GM23248 (cell line): ENCODE results near the gene BCL10. TPM values are rescaled to one million over a fixed set of nuclear protein-coding genes. Genes with fewer than 3 reads are reported as not detected.
A peak's percentile ranks its signal among the peaks of the same experiment; 100 is the strongest.

Experiments
- DNase-seq: peaks from one replicate; pipeline ENCODE4 v3.0.0-alpha.2; 2015
- H2AFZ ChIP-seq: fragments of 200-600 bp; sonication (generic); 2 replicates; pipeline ENCODE4 v1.6.1; 2016; ENCODE audit warnings: antibody characterized with exemption
- H3F3A ChIP-seq: fragments of 200-600 bp; sonication (generic); 2 replicates; pipeline ENCODE4 v1.6.1; 2016; ENCODE audit warnings: mild to moderate bottlenecking, antibody characterized with exemption, mixed run types; ENCODE audit not compliant: insufficient read depth
- H3K27ac ChIP-seq: fragments of 200-600 bp; sonication (generic); 2 replicates; pipeline ENCODE4 v1.5.1; 2016; ENCODE audit warnings: mild to moderate bottlenecking
- H3K27me3 ChIP-seq: fragments of 200-600 bp; sonication (generic); replicated peaks from 2 replicates; pipeline ENCODE4 v1.6.1; 2016; ENCODE audit warnings: mild to moderate bottlenecking; ENCODE audit not compliant: insufficient read depth
- H3K36me3 ChIP-seq: fragments of 200-600 bp; sonication (generic); 2 replicates; pipeline ENCODE4 v1.6.1; 2016; ENCODE audit warnings: low read depth, mild to moderate bottlenecking
- H3K4me1 ChIP-seq: fragments of 200-600 bp; sonication (generic); 2 replicates; pipeline ENCODE4 v1.6.1; 2016; ENCODE audit warnings: mild to moderate bottlenecking; ENCODE audit not compliant: insufficient read depth
- H3K4me2 ChIP-seq: fragments of 200-600 bp; sonication (generic); one replicate; pipeline ENCODE4 v1.6.1; 2016; ENCODE audit warnings: mild to moderate bottlenecking; ENCODE audit not compliant: unreplicated experiment
- H3K4me3 ChIP-seq: fragments of 200-600 bp; sonication (generic); 2 replicates; pipeline ENCODE4 v1.5.1; 2016; ENCODE audit warnings: mild to moderate bottlenecking
- H3K79me2 ChIP-seq: fragments of 200-600 bp; sonication (generic); 2 replicates; pipeline ENCODE4 v1.6.1; 2016; ENCODE audit warnings: mild to moderate bottlenecking; ENCODE audit not compliant: insufficient read depth
- H3K9ac ChIP-seq: fragments of 200-600 bp; sonication (generic); 2 replicates; pipeline ENCODE4 v1.6.1; 2016; ENCODE audit warnings: mild to moderate bottlenecking
- H3K9me2 ChIP-seq: fragments of 200-600 bp; sonication (generic); 2 replicates; pipeline ENCODE4 v1.6.1; 2016; ENCODE audit warnings: mixed run types, mild to moderate bottlenecking, moderate library complexity; ENCODE audit not compliant: insufficient read depth
- H3K9me3 ChIP-seq: fragments of 200-600 bp; sonication (generic); one replicate; pipeline ENCODE4 v1.6.1; 2017; ENCODE audit warnings: low read depth
- H4K20me1 ChIP-seq: fragments of 200-600 bp; sonication (generic); 2 replicates; pipeline ENCODE4 v1.6.0; 2016; ENCODE audit not compliant: insufficient read depth
- EZH2 ChIP-seq: fragments of 200-600 bp; sonication (generic); IDR thresholded peaks from 2 replicates; pipeline ENCODE4 v1.6.1; 2018; ENCODE audit warnings: antibody characterized with exemption, mild to moderate bottlenecking; ENCODE audit not compliant: insufficient read depth, poor library complexity, severe bottlenecking
- EZH2phosphoT487 ChIP-seq: fragments of 200-600 bp; sonication (generic); IDR thresholded peaks from 2 replicates; pipeline ENCODE4 v1.6.1; 2018; ENCODE audit warnings: antibody characterized with exemption, moderate library complexity, mild to moderate bottlenecking, low read depth; ENCODE audit not compliant: insufficient read depth
- WGBS, 2 experiments: methylation state at CpG; one replicate each; pipeline ENCODE4 v1.1.6; 2015 to 2017; ENCODE audit warnings: low lambda C conversion rate in 2 of 2, low coverage in 1 of 2; ENCODE audit errors: missing lambda C conversion rate in 2 of 2; 5-methylcytosine and 5-hydroxymethylcytosine counted together
- in situ Hi-C: fragments of 300-500 bp; cut with MboI; formaldehyde crosslinking; loops from 2 replicates; pipeline ENCODE4 v1.15.0; 2020
- polyA plus RNA-seq: library from polyadenylated mRNA; unstranded; fragments of >200 nt; fragmentation: Nextera tagmentation; extraction: Ambion mirVana; gene quantifications from 2 replicates; pipeline ENCODE4 v1.2.1, GENCODE V29; 2016
- total RNA-seq: library from RNA; depleted of rRNA; stranded (reverse); fragments of >200 nt; shearing (Covaris generic); gene quantifications from 2 replicates; pipeline ENCODE4 v1.2.3, GENCODE V29; 2014

BCL10 gene
- total and polyA plus RNA-seq, 2 experiments from 2014 or later, result 51.4 to 70.7 TPM

DNA sequence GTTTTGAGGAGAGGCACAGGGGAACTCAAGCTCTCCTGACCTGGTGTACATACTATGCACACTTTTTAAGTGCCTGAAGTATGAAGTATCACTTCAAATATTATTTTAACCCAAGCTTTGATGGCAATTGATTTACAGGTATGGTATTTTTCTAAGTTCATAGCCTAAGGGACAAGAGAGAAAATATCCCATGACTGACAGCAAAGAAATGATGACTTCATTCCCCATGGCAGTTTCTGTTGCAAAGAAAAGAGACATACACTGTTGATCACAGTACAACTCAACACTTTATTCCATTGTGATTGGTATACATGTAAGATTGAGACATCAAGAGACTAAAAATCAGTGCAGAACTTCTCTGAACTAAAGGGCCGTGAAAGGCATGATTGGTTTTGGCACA, 41.8 kb upstream of the BCL10 start:
- no peak for TF ChIP-seq EZH2phosphoT487
- TF ChIP-seq EZH2, result no peak
- Histone ChIP-seq H3K4me1 (peaks cover 97% of the 10 kb centered on the region), H3K9me2 (no peaks in the 10 kb centered on the region), H3K4me3 (no peak overlapping the region), H3K27ac (peak overlapping the region; percentile 99), H3K27me3 (no peaks in the 10 kb centered on the region), H3K9me3 (no peaks in the 10 kb centered on the region), H3K36me3 (peaks cover 25% of the 10 kb centered on the region), H3K4me2 (peak overlapping the region; percentile 81), H4K20me1 (no peaks in the 10 kb centered on the region), H3F3A (peaks cover 99% of the 10 kb centered on the region), H3K9ac (no peak overlapping the region), H3K79me2 (peaks cover 50% of the 10 kb centered on the region), H2AFZ (no peak overlapping the region)
- no peak for DNase-seq
- in situ Hi-C loops, result loop anchor here (10.0 kb wide), 1 partner anchor 147 kb away; the partner anchor contains the start of gene DDAH1
- WGBS, 2 experiments, result 64 to 67% methylated on average over 1 of the region's 1 CpG

DNA sequence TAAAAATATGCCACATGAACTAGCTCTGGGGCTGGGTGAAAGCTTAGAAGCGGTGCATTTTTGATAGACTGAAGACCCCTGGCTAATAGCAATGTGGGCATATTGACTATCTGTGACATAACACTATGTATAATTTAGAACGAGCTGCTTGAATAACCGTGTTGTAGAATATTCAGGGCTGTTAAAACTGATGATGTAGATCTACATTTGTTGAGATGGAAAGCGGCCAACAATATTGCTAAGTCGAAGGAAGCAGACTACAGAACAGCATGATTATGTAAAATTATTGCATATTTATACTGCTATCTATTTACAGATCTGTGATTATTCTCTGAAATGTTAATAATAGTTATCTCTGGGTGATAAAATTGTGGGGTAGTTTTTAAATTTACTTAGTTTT, 41.1 kb upstream of the BCL10 start:
- peak overlapping the region; percentile 99 for H3K27ac ChIP-seq
- H3K79me2 ChIP-seq, result peaks cover 50% of the 10 kb centered on the region
- H3K9ac ChIP-seq, result no peak overlapping the region
- TF ChIP-seq EZH2, result no peak
- no peak for TF ChIP-seq EZH2phosphoT487
- in situ Hi-C loops, result loop anchor here (10.0 kb wide), 1 partner anchor 147 kb away; the partner anchor contains the start of gene DDAH1
- H2AFZ ChIP-seq, result no peak overlapping the region
- H3K9me2 ChIP-seq, result no peaks in the 10 kb centered on the region
- H4K20me1 ChIP-seq, result no peaks in the 10 kb centered on the region
- DNase-seq, result peak; percentile 44
- H3K4me2 ChIP-seq, result peak overlapping the region; percentile 81
- 69 to 74% methylated on average over 5 of the region's 5 CpGs for WGBS, 2 experiments
- H3K27me3 ChIP-seq, result no peaks in the 10 kb centered on the region
- H3K36me3 ChIP-seq, result peaks cover 25% of the 10 kb centered on the region
- peaks cover 99% of the 10 kb centered on the region for H3F3A ChIP-seq
- no peak overlapping the region for H3K4me3 ChIP-seq
- H3K9me3 ChIP-seq, result no peaks in the 10 kb centered on the region
- peaks cover 97% of the 10 kb centered on the region for H3K4me1 ChIP-seq

DNA sequence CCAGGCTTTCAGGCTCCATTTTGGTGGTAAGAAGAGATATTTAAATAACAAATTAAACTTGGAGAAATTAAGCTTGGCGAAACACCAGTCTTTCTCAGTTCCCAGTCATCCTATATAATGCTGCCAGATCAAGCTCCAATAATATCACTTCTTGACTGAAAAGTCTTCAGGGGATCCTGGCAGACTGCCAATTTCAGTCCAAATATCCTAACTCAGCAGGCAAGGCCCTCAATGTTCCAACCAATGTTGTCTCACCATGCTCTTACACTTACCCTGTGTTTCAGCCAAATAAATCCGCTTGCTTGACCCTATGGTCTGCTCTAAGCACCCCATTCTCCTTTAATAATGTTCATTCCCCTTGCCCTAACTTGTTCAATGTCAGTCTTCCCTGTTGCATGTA, 39.9 kb upstream of the BCL10 start:
- Histone ChIP-seq H3K4me2 (peak overlapping the region; percentile 5), H3K36me3 (peaks cover 20% of the 10 kb centered on the region), H3K79me2 (peaks cover 48% of the 10 kb centered on the region), H3K27ac (peak overlapping the region; percentile 99), H3F3A (peaks cover 87% of the 10 kb centered on the region), H2AFZ (no peak overlapping the region), H3K9ac (no peak overlapping the region), H3K9me2 (no peaks in the 10 kb centered on the region), H3K9me3 (no peaks in the 10 kb centered on the region), H3K27me3 (no peaks in the 10 kb centered on the region), H3K4me1 (peaks cover 91% of the 10 kb centered on the region), H3K4me3 (no peak overlapping the region), H4K20me1 (no peaks in the 10 kb centered on the region)
- TF ChIP-seq EZH2 (no peak), EZH2phosphoT487 (no peak)
- DNase-seq, result no peak
- 98 to 99% methylated on average over 2 of the region's 2 CpGs for WGBS, 2 experiments
- in situ Hi-C loops, result loop anchor here (10.0 kb wide), 1 partner anchor 148 kb away; the partner anchor contains the start of gene DDAH1

DNA sequence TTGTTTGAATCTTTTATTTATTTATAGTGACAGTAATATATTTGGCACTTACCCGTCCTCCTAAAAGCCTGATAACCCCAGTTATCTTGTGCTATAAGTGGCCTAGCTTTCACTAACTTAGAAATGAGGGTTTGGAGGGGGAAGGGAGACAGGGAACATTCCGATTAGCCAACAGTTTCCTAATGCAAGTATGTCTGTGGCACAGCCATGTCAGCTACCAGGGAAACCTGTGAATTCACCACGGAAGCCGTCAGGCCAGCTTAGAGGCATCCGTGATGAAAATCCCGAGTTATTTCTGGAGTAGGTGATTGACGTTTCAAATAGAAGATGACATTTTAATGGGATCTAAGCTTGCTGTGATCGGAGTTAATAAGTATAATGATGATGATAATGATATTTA, 39.4 kb upstream of the BCL10 start:
- no peak for DNase-seq
- H3K36me3 ChIP-seq, result peaks cover 20% of the 10 kb centered on the region
- H3K79me2 ChIP-seq, result peaks cover 53% of the 10 kb centered on the region
- TF ChIP-seq EZH2phosphoT487, result no peak
- TF ChIP-seq EZH2, result no peak
- H3K27ac ChIP-seq, result peak overlapping the region; percentile 99
- no peak overlapping the region for H2AFZ ChIP-seq
- no peak overlapping the region for H3K4me3 ChIP-seq
- H3K9me3 ChIP-seq, result no peaks in the 10 kb centered on the region
- H3F3A ChIP-seq, result peaks cover 87% of the 10 kb centered on the region
- no peaks in the 10 kb centered on the region for H3K9me2 ChIP-seq
- WGBS, 2 experiments, result 84 to 91% methylated on average over 8 of the region's 8 CpGs
- no peaks in the 10 kb centered on the region for H4K20me1 ChIP-seq
- H3K9ac ChIP-seq, result peak overlapping the region; percentile 60; the same call in 1 of the 2 replicates
- H3K4me2 ChIP-seq, result peak overlapping the region; percentile 5
- H3K27me3 ChIP-seq, result no peaks in the 10 kb centered on the region
- H3K4me1 ChIP-seq, result peaks cover 85% of the 10 kb centered on the region
- in situ Hi-C loops, result loop anchor here (10.0 kb wide), 1 partner anchor 149 kb away; the partner anchor contains the start of gene DDAH1

DNA sequence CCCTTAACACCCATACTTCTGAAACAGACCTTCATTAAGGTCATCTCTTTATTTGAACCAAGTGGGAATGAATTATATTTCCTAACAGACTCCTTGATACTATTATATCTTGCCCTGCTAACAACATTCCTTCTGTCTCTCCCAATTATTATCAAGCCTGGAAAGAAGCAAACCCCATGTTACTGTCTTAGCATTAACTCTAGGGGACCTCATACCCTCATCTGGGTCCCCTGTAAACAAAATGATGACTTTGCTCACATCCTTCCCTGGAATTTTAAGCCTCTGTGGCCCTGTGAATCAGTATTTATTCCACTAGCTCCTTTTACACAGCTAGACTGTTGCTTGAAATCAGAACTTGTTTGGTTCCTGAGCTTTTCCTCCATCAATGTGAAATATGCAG, 38.3 kb upstream of the BCL10 start:
- Histone ChIP-seq H3K9me3 (no peaks in the 10 kb centered on the region), H3K4me1 (peaks cover 81% of the 10 kb centered on the region), H3K27me3 (no peaks in the 10 kb centered on the region), H3K27ac (peak overlapping the region; percentile 99), H3K79me2 (peaks cover 61% of the 10 kb centered on the region), H3K9ac (peak overlapping the region; percentile 60), H3K4me2 (peak overlapping the region; percentile 10), H2AFZ (no peak overlapping the region), H4K20me1 (no peaks in the 10 kb centered on the region), H3F3A (peaks cover 85% of the 10 kb centered on the region), H3K9me2 (no peaks in the 10 kb centered on the region), H3K4me3 (no peak overlapping the region), H3K36me3 (peaks cover 20% of the 10 kb centered on the region)
- TF ChIP-seq EZH2 (no peak), EZH2phosphoT487 (no peak)
- DNase-seq, result peak; percentile 50
- in situ Hi-C loops, result loop anchor here (10.0 kb wide), 1 partner anchor 150 kb away; the partner anchor contains the start of gene DDAH1
